ENCODE measurements around the gene BRINP1.

The BRINP1 gene

DNA sequence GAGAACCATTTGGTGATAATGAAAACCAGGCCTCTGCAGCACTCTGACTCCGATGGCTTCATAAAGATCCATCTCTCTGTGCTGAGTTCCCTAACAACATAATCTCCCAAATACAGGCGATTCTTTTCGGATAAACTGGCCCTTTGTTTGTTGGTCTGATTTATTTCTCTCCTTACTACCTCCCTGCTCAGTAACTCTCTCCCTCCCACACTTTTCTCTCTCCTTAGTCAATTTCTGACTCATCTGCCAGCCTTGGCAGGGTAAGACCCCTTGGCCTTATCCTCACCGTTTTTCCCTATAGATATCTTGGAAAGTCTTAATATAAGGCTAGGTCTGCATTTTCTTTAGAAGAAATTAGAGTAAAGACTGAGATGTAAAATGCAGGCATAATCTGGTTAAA is 128.7 kb downstream of the BRINP1 start:
- H3K9me3 ChIP-seq (ENCODE audit: insufficient read depth, low read depth, low read length) = no peaks in the 10 kb centered on the region
- no peaks in the 10 kb centered on the region for H4K20me1 ChIP-seq (ENCODE audit: insufficient read depth, low read length, poor library complexity, severe bottlenecking)
- H3K9me2 ChIP-seq (replicated peaks; ENCODE audit: low read depth, low read length) = no peaks in the 10 kb centered on the region
- no peak overlapping the region for H2AFZ ChIP-seq (ENCODE audit: low read length)
- no peaks in the 10 kb centered on the region for H3K4me1 ChIP-seq (ENCODE audit: insufficient read depth, low read length, poor library complexity, severe bottlenecking)
- H3K36me3 ChIP-seq (ENCODE audit: insufficient read depth, low read length) = no peaks in the 10 kb centered on the region
- H3K79me2 ChIP-seq (ENCODE audit: insufficient read depth, low read length) = no peaks in the 10 kb centered on the region
- H3F3A ChIP-seq (ENCODE audit: low read depth) = no peaks in the 10 kb centered on the region
- TF ChIP-seq EZH2phosphoT487 (IDR thresholded peaks at IDR 0.05; ENCODE audit: borderline replicate concordance) = no peak
- TF ChIP-seq, protein P1, sequence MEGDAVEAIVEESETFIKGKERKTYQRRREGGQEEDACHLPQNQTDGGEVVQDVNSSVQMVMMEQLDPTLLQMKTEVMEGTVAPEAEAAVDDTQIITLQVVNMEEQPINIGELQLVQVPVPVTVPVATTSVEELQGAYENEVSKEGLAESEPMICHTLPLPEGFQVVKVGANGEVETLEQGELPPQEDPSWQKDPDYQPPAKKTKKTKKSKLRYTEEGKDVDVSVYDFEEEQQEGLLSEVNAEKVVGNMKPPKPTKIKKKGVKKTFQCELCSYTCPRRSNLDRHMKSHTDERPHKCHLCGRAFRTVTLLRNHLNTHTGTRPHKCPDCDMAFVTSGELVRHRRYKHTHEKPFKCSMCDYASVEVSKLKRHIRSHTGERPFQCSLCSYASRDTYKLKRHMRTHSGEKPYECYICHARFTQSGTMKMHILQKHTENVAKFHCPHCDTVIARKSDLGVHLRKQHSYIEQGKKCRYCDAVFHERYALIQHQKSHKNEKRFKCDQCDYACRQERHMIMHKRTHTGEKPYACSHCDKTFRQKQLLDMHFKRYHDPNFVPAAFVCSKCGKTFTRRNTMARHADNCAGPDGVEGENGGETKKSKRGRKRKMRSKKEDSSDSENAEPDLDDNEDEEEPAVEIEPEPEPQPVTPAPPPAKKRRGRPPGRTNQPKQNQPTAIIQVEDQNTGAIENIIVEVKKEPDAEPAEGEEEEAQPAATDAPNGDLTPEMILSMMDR (conservative IDR thresholded peaks at IDR 0.05; ENCODE audit: low read length) = no peak
- H3K4me3 ChIP-seq (ENCODE audit: low read length, poor library complexity, severe bottlenecking) = no peak overlapping the region
- H3K9ac ChIP-seq (ENCODE audit: low read depth, low read length, poor library complexity, severe bottlenecking) = no peak overlapping the region
- no peaks in the 10 kb centered on the region for H3K27me3 ChIP-seq (ENCODE audit: insufficient read depth, low read length, poor library complexity, severe bottlenecking)
- H3K4me2 ChIP-seq (ENCODE audit: low read depth, low read length, poor library complexity, severe bottlenecking) = no peak overlapping the region

DNA sequence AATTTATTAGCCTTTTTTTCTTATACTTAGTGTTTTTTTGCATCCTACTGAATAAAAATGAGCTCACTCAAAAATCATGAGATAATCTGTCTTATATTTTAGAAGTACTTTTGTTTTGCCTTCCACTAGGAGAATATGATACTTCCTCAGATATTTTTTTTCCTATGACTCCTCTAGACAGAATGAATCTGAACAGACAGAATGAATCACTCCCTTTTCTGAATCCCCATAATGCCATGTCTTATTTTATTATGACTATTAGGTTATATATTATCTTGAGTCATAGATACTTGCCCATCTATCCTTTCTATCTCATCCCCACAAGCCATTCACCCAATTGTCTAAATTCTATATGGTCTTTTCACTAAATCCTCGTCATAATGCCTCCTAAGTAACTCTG is 134.6 kb downstream of the BRINP1 start:
- H3F3A ChIP-seq (ENCODE audit: low read depth) = no peaks in the 10 kb centered on the region
- no peaks in the 10 kb centered on the region for H3K36me3 ChIP-seq (ENCODE audit: insufficient read depth, low read length)
- no peaks in the 10 kb centered on the region for H3K27me3 ChIP-seq (ENCODE audit: insufficient read depth, low read length, poor library complexity, severe bottlenecking)
- no peaks in the 10 kb centered on the region for H3K4me1 ChIP-seq (ENCODE audit: insufficient read depth, low read length, poor library complexity, severe bottlenecking)
- no peak overlapping the region for H3K4me3 ChIP-seq (ENCODE audit: low read length, poor library complexity, severe bottlenecking)
- H3K9ac ChIP-seq (ENCODE audit: low read depth, low read length, poor library complexity, severe bottlenecking) = no peak overlapping the region
- H3K79me2 ChIP-seq (ENCODE audit: insufficient read depth, low read length) = no peaks in the 10 kb centered on the region
- no peak overlapping the region for H3K4me2 ChIP-seq (ENCODE audit: low read depth, low read length, poor library complexity, severe bottlenecking)
- H3K9me3 ChIP-seq (ENCODE audit: insufficient read depth, low read depth, low read length) = no peaks in the 10 kb centered on the region
- H3K9me2 ChIP-seq (replicated peaks; ENCODE audit: low read depth, low read length) = no peaks in the 10 kb centered on the region
- H2AFZ ChIP-seq (ENCODE audit: low read length) = no peak overlapping the region
- no peaks in the 10 kb centered on the region for H4K20me1 ChIP-seq (ENCODE audit: insufficient read depth, low read length, poor library complexity, severe bottlenecking)
- TF ChIP-seq, protein P1 (conservative IDR thresholded peaks at IDR 0.05; ENCODE audit: low read length) = no peak
- TF ChIP-seq EZH2phosphoT487 (IDR thresholded peaks at IDR 0.05; ENCODE audit: borderline replicate concordance) = no peak

DNA sequence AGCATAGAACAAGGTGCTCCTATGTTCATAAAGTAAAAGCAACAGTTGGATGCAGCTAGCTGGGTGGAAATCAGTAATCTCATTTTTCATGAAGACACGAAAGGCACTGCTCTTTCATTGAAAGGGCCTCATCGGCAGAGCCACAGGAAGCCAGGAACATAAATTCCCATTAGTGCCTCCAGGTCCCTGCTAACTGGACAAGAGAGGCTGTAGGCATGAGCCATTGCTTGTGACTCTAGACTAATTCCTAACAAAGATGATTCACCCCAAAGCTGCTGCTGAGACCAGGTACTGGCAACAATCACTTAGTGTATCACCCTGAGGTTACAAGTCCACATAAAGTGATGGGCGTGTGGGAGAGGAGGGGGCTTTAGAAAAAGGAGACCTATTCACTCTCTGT is 141.8 kb downstream of the BRINP1 start:
- no peak for TF ChIP-seq EZH2phosphoT487 (IDR thresholded peaks at IDR 0.05; ENCODE audit: borderline replicate concordance)
- TF ChIP-seq, protein P1 (conservative IDR thresholded peaks at IDR 0.05; ENCODE audit: low read length) = no peak
- Histone ChIP-seq H3F3A (ENCODE audit: low read depth) (no peaks in the 10 kb centered on the region), H2AFZ (ENCODE audit: low read length) (no peak overlapping the region), H4K20me1 (ENCODE audit: insufficient read depth, low read length, poor library complexity, severe bottlenecking) (no peaks in the 10 kb centered on the region), H3K9me3 (ENCODE audit: insufficient read depth, low read depth, low read length) (no peaks in the 10 kb centered on the region), H3K27me3 (ENCODE audit: insufficient read depth, low read length, poor library complexity, severe bottlenecking) (no peaks in the 10 kb centered on the region), H3K9ac (ENCODE audit: low read depth, low read length, poor library complexity, severe bottlenecking) (no peak overlapping the region), H3K4me3 (ENCODE audit: low read length, poor library complexity, severe bottlenecking) (no peak overlapping the region), H3K79me2 (ENCODE audit: insufficient read depth, low read length) (no peaks in the 10 kb centered on the region), H3K4me1 (ENCODE audit: insufficient read depth, low read length, poor library complexity, severe bottlenecking) (no peaks in the 10 kb centered on the region), H3K36me3 (ENCODE audit: insufficient read depth, low read length) (no peaks in the 10 kb centered on the region), H3K4me2 (ENCODE audit: low read depth, low read length, poor library complexity, severe bottlenecking) (no peak overlapping the region), H3K9me2 (replicated peaks; ENCODE audit: low read depth, low read length) (no peaks in the 10 kb centered on the region)
